Right renal pelvis (tissue), 4 donors: ENCODE results near the gene ERMN. TPM values are rescaled to one million over a fixed set of nuclear protein-coding genes. Genes with fewer than 3 reads are reported as not detected.
A peak's percentile ranks its signal among the peaks of the same experiment; 100 is the strongest.

Source experiments
- DNase-seq, 4 donors: peaks; one replicate each; pipeline ENCODE4 v3.0.0-alpha.2; 2013; ENCODE audit warnings: low read depth in 4 of 4, low spot score in 3 of 4, missing footprints in 1 of 4
- polyA plus RNA-seq, 4 donors: library from polyadenylated mRNA; unstranded; fragments of 120-200 nt; gene quantifications; one replicate each; pipeline ENCODE4 v1.2.1, GENCODE V29; 2013; ENCODE audit not compliant: insufficient read length in 4 of 4

Gene ERMN
- polyA plus RNA-seq, 4 donors = 0.06 to 0.18 (median 0.11) TPM

GRCh38 chr2:157333304-157334047, 7.9 kb upstream of the ERMN start:
- no peak for DNase-seq

- no peak for DNase-seq
Measured at GRCh38 chr2:157329524-157329923, 3.9 kb upstream of the ERMN start.

- DNase-seq = peak; percentile 54 to 67 (median 66)
Measured at GRCh38 chr2:157327621-157328500, 2.2 kb upstream of the ERMN start.

GRCh38 chr2:157327200-157327599, 1.6 kb upstream of the ERMN start:
- DNase-seq = no peak

- no peak for DNase-seq
Measured at GRCh38 chr2:157326698-157327097, 1.1 kb upstream of the ERMN start.

GRCh38 chr2:157324331-157324843, 1.2 kb downstream of the ERMN start:
- no peak for DNase-seq

GRCh38 chr2:157322432-157322831, 3.2 kb downstream of the ERMN start:
- no peak for DNase-seq

GRCh38 chr2:157321466-157321865, 4.2 kb downstream of the ERMN start:
- DNase-seq = no peak

- DNase-seq = no peak
Measured at GRCh38 chr2:157320409-157320808, 5.2 kb downstream of the ERMN start.

GRCh38 chr2:157319795-157320194, 5.8 kb downstream of the ERMN start:
- DNase-seq = no peak

GRCh38 chr2:157318884-157319283, 6.7 kb downstream of the ERMN start:
- no peak for DNase-seq

GRCh38 chr2:157315901-157316300, 9.7 kb downstream of the ERMN start:
- no peak for DNase-seq

GRCh38 chr2:157312866-157313486, 12.6 kb downstream of the ERMN start:
- no peak for DNase-seq

- DNase-seq = no peak
Measured at GRCh38 chr2:157311706-157312105, 13.9 kb downstream of the ERMN start.

- DNase-seq = no peak
Measured at GRCh38 chr2:157309878-157310277, 15.7 kb downstream of the ERMN start.

- no peak for DNase-seq
Measured at GRCh38 chr2:157307021-157307420, 18.6 kb downstream of the ERMN start.

- no peak for DNase-seq
Measured at GRCh38 chr2:157305723-157306110, 19.9 kb downstream of the ERMN start.

GRCh38 chr2:157304811-157305722, 20.6 kb downstream of the ERMN start:
- peak in 3 of 4 donors; percentile 15 to 44 (median 37) for DNase-seq

- DNase-seq = no peak
Measured at GRCh38 chr2:157303612-157304011, 22.0 kb downstream of the ERMN start.

GRCh38 chr2:157302492-157303099, 23.0 kb downstream of the ERMN start:
- peak in 2 of 4 donors; percentile 38 to 45 for DNase-seq
